CD4-positive, alpha-beta T cell (primary cell): ENCODE data around the gene RTN4RL1. TPM values are rescaled to one million over a fixed set of nuclear protein-coding genes. Genes with fewer than 3 reads are reported as not detected.

Source experiments
- ATAC-seq: fragments of 200-7000 bp; cut with Tn5 transposase; one replicate; pipeline ENCODE4 v1.10.0; 2022; ENCODE audit warnings: mild to moderate bottlenecking; ENCODE audit not compliant: poor library complexity
- CTCF ChIA-PET: fragments of 350-600 bp; sonication (Branson Sonifier 250); formaldehyde crosslinking; loops from one replicate; lab custom pipeline; 2021; ENCODE audit warnings: antibody characterized with exemption, inconsistent platforms; lab: Charles Lee
- POLR2A ChIA-PET: fragments of 350-600 bp; sonication (Branson Sonifier 250); formaldehyde crosslinking; loops from one replicate; lab custom pipeline; 2021; ENCODE audit warnings: antibody characterized with exemption, inconsistent platforms; lab: Charles Lee
- DNase-seq, 14 experiments: peaks; one replicate each; pipeline ENCODE4 v3.0.0-alpha.2; 2013 to 2020; ENCODE audit warnings: mixed read lengths in 2 of 14
- H3K27ac ChIP-seq, 2 donors: one replicate each; pipeline versions ENCODE4 v1.5.1 to v1.7.0; 2013; ENCODE audit warnings: low read length in 2 of 2, low read depth in 1 of 2, mild to moderate bottlenecking in 1 of 2
- H3K27me3 ChIP-seq, 2 experiments: 1 replicate in 1 of 2; 2 replicates in 1 of 2; pipeline versions ENCODE4 v1.6.1 to v1.7.0; 2013; ENCODE audit warnings: low read length in 2 of 2, control low read depth in 1 of 2, mild to moderate bottlenecking in 1 of 2, moderate library complexity in 1 of 2; ENCODE audit not compliant: insufficient read depth in 2 of 2, control insufficient read depth in 1 of 2
- H3K36me3 ChIP-seq: one replicate; pipeline ENCODE4 v1.6.1; 2013; ENCODE audit warnings: low read length, control low read depth; ENCODE audit not compliant: insufficient read depth
- H3K4me1 ChIP-seq: one replicate; pipeline ENCODE4 v1.6.1; 2013; ENCODE audit warnings: low read length, control low read depth; ENCODE audit not compliant: insufficient read depth
- H3K4me3 ChIP-seq: one replicate; pipeline ENCODE4 v1.5.1; 2013; ENCODE audit warnings: mild to moderate bottlenecking, low read length, moderate library complexity
- H3K9me3 ChIP-seq, 2 experiments: 1 replicate in 1 of 2; 2 replicates in 1 of 2; pipeline versions ENCODE4 v1.6.1 to v1.7.0; 2013; ENCODE audit warnings: low read length in 2 of 2, mild to moderate bottlenecking in 2 of 2, control low read depth in 1 of 2, moderate library complexity in 1 of 2; ENCODE audit not compliant: control insufficient read depth in 1 of 2, insufficient read depth in 1 of 2
- H3K27ac Mint-ChIP-seq: one replicate; pipeline ENCODE4 v1.8.0; 2020; ENCODE audit warnings: mixed read lengths
- H3K27me3 Mint-ChIP-seq: one replicate; pipeline ENCODE4 v1.8.0; 2021; ENCODE audit warnings: mixed read lengths
- H3K36me3 Mint-ChIP-seq: one replicate; pipeline ENCODE4 v1.8.0; 2021; ENCODE audit warnings: low read depth, mixed read lengths
- H3K4me1 Mint-ChIP-seq: one replicate; pipeline ENCODE4 v1.8.0; 2021; ENCODE audit warnings: low read depth, mixed read lengths
- H3K4me3 Mint-ChIP-seq: one replicate; pipeline ENCODE4 v1.8.0; 2020; ENCODE audit warnings: mild to moderate bottlenecking, mixed read lengths
- H3K9me3 Mint-ChIP-seq: one replicate; pipeline ENCODE4 v1.8.0; 2020; ENCODE audit warnings: mixed read lengths
- CTCF ChIP-seq: fragments of 200-600 bp; IDR thresholded peaks from one replicate; pipeline ENCODE4 v1.8.0; 2022; ENCODE audit warnings: antibody characterized with exemption, mild to moderate bottlenecking
- intact Hi-C, 2 experiments: fragments of 100-400 bp; cut with DNase I in 1 of 2; cut with micrococcal nuclease in 1 of 2; formaldehyde crosslinking; loops; one replicate each; pipeline versions ENCODE4 v1.15.1 to v1.9.0; 2023 to 2025; cut with DNase I, micrococcal nuclease
- total RNA-seq, 174 experiments: library from RNA in 2 of 174; stranded (reverse) in 2 of 174; gene quantifications; one replicate each; pipeline ENCODE4 v1.2.3 and lab custom pipeline; 2021 to 2026

The RTN4RL1 gene
- total RNA-seq, 2 experiments from 2014 or later: 0.06 to 0.11 TPM

- TF ChIP-seq CTCF: no peak
Measured at GRCh38 chr17:1951920-1952319, 73.2 kb downstream of the RTN4RL1 start.

GRCh38 chr17:1949754-1950153 is 75.4 kb downstream of the RTN4RL1 start:
- Histone ChIP-seq H3K27me3 (peaks cover 0 to under 1% of the 10 kb centered on the region in 2 experiments), H3K4me1 (no peaks in the 10 kb centered on the region), H3K27ac (no peak overlapping the region), H3K9me3 (no peaks in the 10 kb centered on the region), H3K36me3 (no peaks in the 10 kb centered on the region), H3K4me3 (no peak overlapping the region)
- no peaks in the 10 kb centered on the region for H3K4me1 Mint-ChIP-seq
- H3K27me3 Mint-ChIP-seq: no peaks in the 10 kb centered on the region
- H3K36me3 Mint-ChIP-seq: no peaks in the 10 kb centered on the region
- H3K27ac Mint-ChIP-seq: no peak overlapping the region
- ATAC-seq (no peak), DNase-seq (no peak)
- ChIA-PET CTCF (no interaction called here), POLR2A (no interaction called here)
- no peak for TF ChIP-seq CTCF
- no peak overlapping the region for H3K4me3 Mint-ChIP-seq
- H3K9me3 Mint-ChIP-seq: no peaks in the 10 kb centered on the region
- intact Hi-C loops: no loop called here

More at GRCh38 chr17:1951920-1952319, 73.2 kb downstream of the RTN4RL1 start:
- intact Hi-C loops: no loop called here
- POLR2A ChIA-PET: no interaction called here
- no peaks in the 10 kb centered on the region for H3K36me3 ChIP-seq
- Mint-ChIP-seq H3K27ac (no peak overlapping the region), H3K4me1 (no peaks in the 10 kb centered on the region), H3K4me3 (no peak overlapping the region), H3K36me3 (no peaks in the 10 kb centered on the region), H3K9me3 (no peaks in the 10 kb centered on the region), H3K27me3 (no peaks in the 10 kb centered on the region)
- no peak overlapping the region for H3K27ac ChIP-seq
- DNase-seq (no peak), ATAC-seq (no peak)
- peaks cover 0 to 2% of the 10 kb centered on the region in 2 experiments for H3K27me3 ChIP-seq
- no peak overlapping the region for H3K4me3 ChIP-seq
- H3K4me1 ChIP-seq: no peaks in the 10 kb centered on the region
- CTCF ChIA-PET: no interaction called here
- no peaks in the 10 kb centered on the region for H3K9me3 ChIP-seq

- POLR2A ChIA-PET: no interaction called here
- H3K4me1 ChIP-seq: no peaks in the 10 kb centered on the region
- H3K4me3 Mint-ChIP-seq: no peak overlapping the region
- no peak overlapping the region for H3K4me3 ChIP-seq
- CTCF ChIA-PET: no interaction called here
- H3K36me3 Mint-ChIP-seq: no peaks in the 10 kb centered on the region
- no peaks in the 10 kb centered on the region for H3K27me3 Mint-ChIP-seq
- DNase-seq (no peak), ATAC-seq (no peak)
- no peak overlapping the region for H3K27ac Mint-ChIP-seq
- H3K9me3 Mint-ChIP-seq: no peaks in the 10 kb centered on the region
- no peak overlapping the region for H3K27ac ChIP-seq
- H3K36me3 ChIP-seq: no peaks in the 10 kb centered on the region
- intact Hi-C loops: no loop called here
- H3K9me3 ChIP-seq: no peaks in the 10 kb centered on the region
- TF ChIP-seq CTCF: no peak
- no peaks in the 10 kb centered on the region for H3K4me1 Mint-ChIP-seq
- no peaks in the 10 kb centered on the region for H3K27me3 ChIP-seq
Measured at GRCh38 chr17:1948517-1948825, 76.7 kb downstream of the RTN4RL1 start.
